H7 (cell line): ENCODE measurements around the gene KLHDC10. TPM values are rescaled to one million over a fixed set of nuclear protein-coding genes. Genes with fewer than 3 reads are reported as not detected.
"Not testable (repeated sequence)": the region's sequence is repeated elsewhere in the genome, so short reads cannot be mapped to it uniquely, and the experiment has no call there.

ENCODE experiments used
- DNase-seq: peaks from one replicate; pipeline ENCODE4 v3.0.0; 2012
- H3K27me3 ChIP-seq: 2 replicates; pipeline ENCODE4 v1.6.0; 2011; ENCODE audit warnings: mild to moderate bottlenecking, low read length; ENCODE audit not compliant: control insufficient read depth, insufficient read depth
- H3K36me3 ChIP-seq: replicated peaks from 2 replicates; pipeline ENCODE4 v1.5.1; 2011; ENCODE audit warnings: low read length; ENCODE audit not compliant: control insufficient read depth, insufficient read depth
- H3K4me3 ChIP-seq: 2 replicates; pipeline ENCODE4 v1.5.1; 2011; ENCODE audit warnings: low read depth, mild to moderate bottlenecking, control low read depth, low read length, moderate library complexity; ENCODE audit not compliant: insufficient read depth
- total RNA-seq: library from RNA; depleted of rRNA; stranded (reverse); fragments of >200 nt; shearing (Covaris generic); gene quantifications from 2 replicates; pipeline ENCODE4 v1.2.3, GENCODE V29; 2014; rRNA removed

Gene KLHDC10
- total RNA-seq, 1 experiment from 2014 or later = 13.9 TPM

DNA sequence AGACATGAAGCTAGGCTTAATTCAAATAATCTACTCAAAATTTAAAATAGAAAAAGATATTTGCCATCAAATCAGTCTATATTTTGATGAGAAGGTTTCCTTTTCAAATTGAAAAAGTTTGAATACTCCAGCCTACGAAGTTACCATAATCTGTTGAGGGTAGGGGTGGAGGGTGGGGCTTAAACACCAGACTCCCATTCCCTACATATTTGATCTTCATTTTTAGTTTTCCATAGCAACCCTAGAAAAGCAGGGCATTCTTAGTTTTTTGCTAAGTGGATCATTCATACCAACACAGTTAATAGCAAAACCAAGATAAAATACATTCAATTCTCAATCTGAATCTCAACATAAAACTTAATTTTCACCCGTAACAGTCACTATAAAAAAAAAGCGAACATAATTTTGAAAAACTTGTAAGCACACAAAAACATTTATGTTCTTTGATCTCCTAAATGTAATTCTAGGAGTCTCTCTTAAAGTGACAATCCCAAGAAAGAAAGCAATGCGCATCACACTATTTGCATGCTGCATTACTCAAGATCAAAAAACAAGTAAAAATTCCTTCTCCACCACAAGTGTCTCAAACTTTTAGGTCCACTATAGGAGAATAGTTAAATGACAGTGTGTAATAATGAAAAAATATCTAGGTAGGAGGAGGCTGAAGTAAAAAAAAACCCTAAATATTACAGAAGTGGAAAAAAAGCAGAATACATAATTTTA lies 104.1 kb downstream of the KLHDC10 start:
- DNase-seq = no peak
- no peaks in the 10 kb centered on the region for H3K27me3 ChIP-seq
- no peak overlapping the region for H3K4me3 ChIP-seq
- peaks cover 4% of the 10 kb centered on the region for H3K36me3 ChIP-seq

DNA sequence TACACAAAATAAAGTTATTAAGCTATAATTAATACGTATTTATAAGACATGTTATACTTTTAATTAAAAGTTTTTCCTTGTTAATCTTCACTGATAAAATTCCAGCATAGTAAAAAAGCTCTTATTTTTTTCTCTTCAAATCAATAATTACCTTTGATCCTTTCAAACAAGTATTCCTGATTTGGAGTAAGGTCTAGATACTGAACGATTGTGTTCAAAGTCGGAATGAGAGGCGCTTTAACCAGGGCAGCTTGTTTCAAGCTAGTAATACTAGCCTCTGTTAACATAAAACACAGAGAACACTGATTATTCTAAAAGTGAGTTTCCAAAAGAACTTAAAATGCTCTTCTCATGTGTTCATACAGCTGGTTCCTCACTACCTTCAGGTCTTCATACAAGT lies 107.9 kb downstream of the KLHDC10 start:
- H3K27me3 ChIP-seq = no peaks in the 10 kb centered on the region
- no peak overlapping the region for H3K4me3 ChIP-seq
- no peak for DNase-seq
- H3K36me3 ChIP-seq = peaks cover 7% of the 10 kb centered on the region

DNA sequence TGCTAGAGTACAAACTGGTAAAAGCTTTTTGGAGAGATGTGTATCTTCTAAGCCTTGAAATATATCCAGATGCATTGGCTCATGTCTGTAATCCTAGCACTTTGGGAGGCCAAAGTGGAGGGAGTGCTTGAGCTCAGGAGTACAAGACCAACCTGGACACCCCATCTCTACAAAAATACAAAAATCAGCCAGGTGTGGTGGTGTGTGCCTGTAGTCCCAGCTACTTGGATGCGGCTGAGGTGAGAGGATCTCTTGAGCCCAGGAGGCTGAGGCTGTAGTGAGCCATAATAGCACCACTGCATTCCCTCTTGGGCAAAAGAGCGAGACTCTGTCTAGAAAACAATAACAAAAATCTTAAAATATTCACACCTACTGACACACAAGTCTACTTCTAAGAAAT lies 109.3 kb downstream of the KLHDC10 start:
- H3K36me3 ChIP-seq = peaks cover 9% of the 10 kb centered on the region
- DNase-seq = no peak
- H3K27me3 ChIP-seq = no peaks in the 10 kb centered on the region
- H3K4me3 ChIP-seq = no peak overlapping the region

DNA sequence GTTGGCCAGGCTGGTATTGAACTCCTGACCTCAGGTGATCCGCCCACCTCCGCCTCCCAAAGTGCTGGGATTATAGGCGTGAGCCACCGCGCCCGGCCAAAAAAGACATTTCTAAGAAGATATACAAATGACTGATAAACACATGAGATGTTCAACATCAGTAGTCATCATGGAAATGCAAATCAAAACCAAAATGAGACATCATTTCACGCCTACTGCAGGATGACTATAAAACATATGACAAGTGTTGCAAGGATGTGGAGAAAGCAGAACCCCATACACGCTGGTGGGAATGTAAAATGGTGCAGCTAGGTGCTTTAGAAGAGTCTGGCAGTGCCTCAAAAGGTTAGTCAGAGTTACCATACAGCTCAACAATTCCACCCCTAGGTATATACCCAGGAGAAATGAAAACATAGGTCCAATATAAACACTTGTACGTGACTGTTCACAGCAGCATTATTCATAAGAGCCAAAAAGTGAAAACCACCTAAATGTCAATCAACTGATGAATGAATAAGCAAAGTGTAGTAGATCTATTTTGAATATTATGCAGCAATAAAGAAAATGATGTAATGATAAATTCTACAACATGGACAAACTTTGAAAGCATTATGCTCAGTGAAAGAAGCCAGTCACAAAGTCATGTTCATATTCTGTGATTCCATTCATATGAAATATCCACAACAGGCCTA lies 110.4 kb downstream of the KLHDC10 start:
- H3K4me3 ChIP-seq = no peak overlapping the region
- no peak for DNase-seq
- H3K27me3 ChIP-seq = no peaks in the 10 kb centered on the region
- peaks cover 7% of the 10 kb centered on the region for H3K36me3 ChIP-seq

DNA sequence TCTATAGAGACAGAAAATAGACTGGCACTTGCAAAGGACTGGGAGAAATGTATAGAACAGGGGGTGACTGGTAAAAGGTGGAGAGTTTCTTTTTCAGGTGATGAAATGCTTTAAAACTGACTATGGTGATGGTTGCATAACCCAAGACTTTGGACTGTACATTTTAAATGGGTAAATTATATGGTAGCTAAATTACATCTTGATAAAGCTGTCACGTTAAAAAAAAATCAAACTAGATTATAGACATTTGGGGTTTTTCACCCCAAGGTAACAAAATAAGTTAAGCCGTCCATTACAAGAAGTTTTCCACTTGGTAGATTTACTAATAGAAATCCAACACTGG lies 110.9 kb downstream of the KLHDC10 start:
- Histone ChIP-seq H3K36me3 (peaks cover 7% of the 10 kb centered on the region), H3K27me3 (no peaks in the 10 kb centered on the region), H3K4me3 (no peak overlapping the region)
- DNase-seq = no peak

DNA sequence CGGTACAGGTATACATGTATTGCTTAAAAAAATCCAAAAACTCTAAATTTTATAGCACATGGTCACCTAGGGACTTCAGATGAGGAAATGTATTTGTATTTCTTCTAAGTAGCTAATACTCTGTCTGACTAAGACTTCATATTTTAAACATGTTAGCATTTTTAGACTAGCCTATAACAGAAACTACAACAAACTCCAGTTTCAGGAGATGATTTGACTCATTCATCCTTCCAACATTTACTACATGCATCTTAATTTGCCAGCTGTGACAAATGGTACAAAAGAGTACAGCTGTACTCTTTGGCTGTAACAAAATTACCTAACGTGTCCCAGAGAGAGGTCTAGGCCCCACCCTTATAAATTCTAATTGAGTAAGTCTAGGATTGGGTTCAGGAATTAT lies 112.7 kb downstream of the KLHDC10 start:
- no peak overlapping the region for H3K4me3 ChIP-seq
- DNase-seq = no peak
- H3K36me3 ChIP-seq = peaks cover 7% of the 10 kb centered on the region
- no peaks in the 10 kb centered on the region for H3K27me3 ChIP-seq

DNA sequence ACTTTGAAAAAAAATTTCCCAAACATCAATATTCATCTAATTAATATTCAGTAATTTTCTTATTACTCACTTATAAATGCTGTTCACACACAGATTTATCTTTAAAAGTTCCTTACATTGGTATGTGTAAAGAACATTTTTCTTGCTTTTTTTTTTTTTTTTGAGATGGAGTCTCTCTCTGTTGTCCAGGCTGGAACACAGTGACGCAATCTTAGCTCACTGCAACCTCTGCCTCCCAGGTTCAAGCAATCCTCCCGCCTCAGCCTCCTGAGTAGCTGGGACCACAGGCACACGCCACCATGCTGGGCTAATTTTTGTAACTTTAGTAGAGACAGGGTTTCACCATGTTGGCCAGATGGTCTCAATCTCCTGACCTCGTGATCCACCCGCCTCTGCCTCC lies 114.0 kb downstream of the KLHDC10 start:
- not testable (repeated sequence) for H3K4me3 ChIP-seq, DNase-seq, H3K36me3 ChIP-seq, H3K27me3 ChIP-seq

Other genes with a start within 250 kb of the KLHDC10 start
- gene UBE2H, start 117.6 kb upstream of the KLHDC10 start, total RNA-seq = 33.7 and 58.9 TPM in 2 replicates
- 49.9 and 57.9 TPM in 2 replicates for gene ZC3HC1, start 19.2 kb upstream of the KLHDC10 start, total RNA-seq
- gene TMEM209, start 134.9 kb downstream of the KLHDC10 start, total RNA-seq = 25.1 and 25.5 TPM in 2 replicates
- gene SSMEM1, start 137.3 kb downstream of the KLHDC10 start, total RNA-seq = not detected in 2 replicates
- gene CPA2, start 196.3 kb downstream of the KLHDC10 start, total RNA-seq = not detected in 2 replicates
- gene CPA4, start 222.6 kb downstream of the KLHDC10 start, total RNA-seq = not detected in 2 replicates